Transverse colon (tissue), 4 donors: ENCODE data around the gene STAG2. TPM values are rescaled to one million over a fixed set of nuclear protein-coding genes. Genes with fewer than 3 reads are reported as not detected.

Experiments
- DNase-seq: peaks from one replicate; pipeline ENCODE4 v3.0.0-alpha.2; 2019
- H3K27ac ChIP-seq, 4 donors: fragments of 200-600 bp; sonication (generic); 2 replicates each; pipeline ENCODE4 v1.5.1; 2016 to 2018; ENCODE audit warnings: inconsistent platforms in 4 of 4
- H3K27me3 ChIP-seq: fragments of 200-600 bp; sonication (generic); 2 replicates; pipeline ENCODE4 v1.5.1; 2017; ENCODE audit warnings: inconsistent platforms
- H3K36me3 ChIP-seq, 4 donors: fragments of 200-600 bp; sonication (generic); 2 replicates each; pipeline ENCODE4 v1.5.1; 2017 to 2019; ENCODE audit warnings: inconsistent platforms in 4 of 4
- H3K4me1 ChIP-seq, 4 donors: fragments of 200-600 bp; sonication (generic); 2 replicates each; pipeline ENCODE4 v1.5.1; 2017 to 2020; ENCODE audit warnings: inconsistent platforms in 4 of 4
- H3K4me3 ChIP-seq, 4 donors: fragments of 200-600 bp; sonication (generic); 1 replicate in 1 of 4; 2 replicates in 3 of 4; pipeline versions ENCODE4 v1.5.1 to v1.6.1; 2017 to 2019; ENCODE audit warnings: inconsistent platforms in 4 of 4
- H3K9me3 ChIP-seq, 2 donors: fragments of 200-600 bp; sonication (generic); 2 replicates each; pipeline ENCODE4 v1.5.1; 2017 to 2019; ENCODE audit warnings: inconsistent platforms in 2 of 2
- CTCF ChIP-seq, 5 experiments: fragments of 200-600 bp in 3 of 5; fragments of 450-650 bp in 2 of 5; sonication (generic) in 3 of 5; IDR thresholded peaks; 1 replicate in 2 of 5; 2 replicates in 3 of 5; pipeline ENCODE4 v1.5.1; 2016 to 2017; ENCODE audit warnings: antibody characterized with exemption in 5 of 5, inconsistent platforms in 3 of 5, mild to moderate bottlenecking in 2 of 5, moderate library complexity in 1 of 5
- EP300 ChIP-seq: sonication (generic); formaldehyde crosslinking; IDR thresholded peaks from one replicate; pipeline ENCODE4 v1.6.1; 2017; ENCODE audit warnings: antibody characterized with exemption, low read depth
- POLR2A ChIP-seq: fragments of 450-650 bp; IDR thresholded peaks from one replicate; pipeline ENCODE4 v1.6.1; 2016; ENCODE audit warnings: antibody characterized with exemption, mild to moderate bottlenecking, moderate library complexity
- POLR2AphosphoS5 ChIP-seq, 3 donors: sonication (generic); formaldehyde crosslinking; IDR thresholded peaks; one replicate each; pipeline ENCODE4 v1.6.1; 2016; ENCODE audit warnings: antibody characterized with exemption in 3 of 3
- WGBS, 2 donors: methylation state at CpG; one replicate each; pipeline ENCODE4 v1.1.5; 2018; ENCODE audit warnings: low coverage in 1 of 2; 5-methylcytosine and 5-hydroxymethylcytosine counted together
- in situ Hi-C, 4 donors: fragments of 200-750 bp; cut with MboI; loops; one replicate each; pipeline versions ENCODE4 v1.15.0 to v1.15.1; 2017; ENCODE audit warnings: low sequenced_read_pairs in 3 of 4, low pct_ligation_motif_present in 1 of 4, low pct_unique_long_range_greater_than_20kb in 1 of 4
- intact Hi-C: fragments of 100-400 bp; cut with DNase I; formaldehyde crosslinking; loops from one replicate; pipeline ENCODE4 v1.15.1; 2023; ENCODE audit warnings: low total_unique reads
- total RNA-seq, 4 donors: library from RNA; depleted of rRNA; stranded (reverse); fragments of >200 nt; gene quantifications; one replicate each; pipeline ENCODE4 v1.1.0, GENCODE V29; 2016

STAG2 gene
- total RNA-seq, 4 donors from 2014 or later = 20.7 to 103 (median 79.5) TPM

GRCh38 chrX:123975180-123975579 lies 13.7 kb downstream of the STAG2 start:
- in situ Hi-C loops = no loop called here
- WGBS, 2 donors = 87% methylated on average over 6 of the region's 6 CpGs; no CpG with 5 or more reads in 1 of the 2 donors
- no peak for DNase-seq

GRCh38 chrX:123976706-123977316 lies 15.3 kb downstream of the STAG2 start:
- in situ Hi-C loops = no loop called here
- Histone ChIP-seq H3K36me3 (no peaks in the 10 kb centered on the region), H3K27ac (no peak overlapping the region), H3K4me3 (no peak overlapping the region), H3K27me3 (no peaks in the 10 kb centered on the region), H3K9me3 (no peaks in the 10 kb centered on the region), H3K4me1 (peaks cover 0 to 42% (median 3%) of the 10 kb centered on the region in 4 donors)
- TF ChIP-seq POLR2A = no peak
- TF ChIP-seq POLR2AphosphoS5 (IDR thresholded peaks at IDR 0.05) = no peak
- no peak for TF ChIP-seq EP300
- TF ChIP-seq CTCF (IDR thresholded peaks at IDR 0.05) = peak in 1 of 5 experiments; percentile 9
- intact Hi-C loops = no loop called here
- no peak for DNase-seq
- 67 to 83% methylated on average over 1 of the region's 1 CpG for WGBS, 2 donors

More at GRCh38 chrX:123975180-123975579, 13.7 kb downstream of the STAG2 start:
- no peak overlapping the region for H3K4me3 ChIP-seq
- H3K4me1 ChIP-seq = peaks cover 0 to 39% (median 3%) of the 10 kb centered on the region in 4 donors
- TF ChIP-seq POLR2AphosphoS5 (IDR thresholded peaks at IDR 0.05) = no peak
- TF ChIP-seq POLR2A = no peak
- no peak for TF ChIP-seq CTCF (IDR thresholded peaks at IDR 0.05)
- TF ChIP-seq EP300 = no peak
- H3K27me3 ChIP-seq = no peaks in the 10 kb centered on the region
- H3K9me3 ChIP-seq = no peaks in the 10 kb centered on the region
- no peaks in the 10 kb centered on the region for H3K36me3 ChIP-seq
- peak overlapping the region in 2 of 4 donors; percentile 17 to 32 for H3K27ac ChIP-seq
- intact Hi-C loops = no loop called here

- in situ Hi-C loops (no loop called here), intact Hi-C loops (no loop called here)
- TF ChIP-seq CTCF (IDR thresholded peaks at IDR 0.05) (no peak), POLR2A (no peak), EP300 (no peak), POLR2AphosphoS5 (IDR thresholded peaks at IDR 0.05) (no peak)
- Histone ChIP-seq H3K4me3 (no peak overlapping the region), H3K4me1 (peaks cover 0 to 28% (median 0%) of the 10 kb centered on the region in 4 donors), H3K27ac (no peak overlapping the region), H3K27me3 (no peaks in the 10 kb centered on the region), H3K36me3 (no peaks in the 10 kb centered on the region), H3K9me3 (no peaks in the 10 kb centered on the region)
- no peak for DNase-seq
- 57% methylated on average over 3 of the region's 3 CpGs; no CpG with 5 or more reads in 1 of the 2 donors for WGBS, 2 donors
Observed at GRCh38 chrX:123983240-123983639, 21.7 kb downstream of the STAG2 start.

- TF ChIP-seq POLR2AphosphoS5 (IDR thresholded peaks at IDR 0.05) (no peak), EP300 (no peak), POLR2A (no peak), CTCF (IDR thresholded peaks at IDR 0.05) (no peak)
- Histone ChIP-seq H3K9me3 (no peaks in the 10 kb centered on the region), H3K36me3 (no peaks in the 10 kb centered on the region), H3K4me3 (no peak overlapping the region), H3K27me3 (no peaks in the 10 kb centered on the region), H3K27ac (no peak overlapping the region), H3K4me1 (peaks cover 0 to 22% (median 4%) of the 10 kb centered on the region in 4 donors)
- in situ Hi-C loops (no loop called here), intact Hi-C loops (no loop called here)
- no peak for DNase-seq
- 52 to 65% methylated on average over 2 of the region's 2 CpGs for WGBS, 2 donors
Observed at GRCh38 chrX:123986377-123986776, 24.9 kb downstream of the STAG2 start.
